Mesendoderm (in vitro differentiated cells): Measurements from ENCODE around the gene SMURF2.

Source experiments
- DNase-seq: peaks from one replicate; pipeline ENCODE4 v3.0.0; 2013
- H2AK5ac ChIP-seq: 2 replicates; pipeline ENCODE4 v1.6.1; 2013; ENCODE audit warnings: low read length, inconsistent platforms
- H2BK120ac ChIP-seq: 2 replicates; pipeline ENCODE4 v1.6.1; 2013; ENCODE audit warnings: low read depth, mild to moderate bottlenecking, low read length, moderate library complexity, mixed read lengths
- H2BK15ac ChIP-seq: replicated peaks from 2 replicates; pipeline ENCODE4 v1.6.1; 2013; ENCODE audit warnings: low read depth, mild to moderate bottlenecking, moderate library complexity
- H2BK5ac ChIP-seq: 2 replicates; pipeline ENCODE4 v1.6.1; 2013; ENCODE audit warnings: low read length, inconsistent platforms
- H3K18ac ChIP-seq: 2 replicates; pipeline ENCODE4 v1.6.1; 2013; ENCODE audit warnings: mild to moderate bottlenecking, low read length, mixed read lengths
- H3K23ac ChIP-seq: one replicate; pipeline ENCODE4 v1.6.1; 2013; ENCODE audit warnings: low read length
- H3K27ac ChIP-seq: 2 replicates; pipeline ENCODE4 v1.5.1; 2013; ENCODE audit warnings: low read depth, mild to moderate bottlenecking, inconsistent platforms, low read length, moderate library complexity
- H3K27me3 ChIP-seq: 2 replicates; pipeline ENCODE4 v1.6.1; 2013; ENCODE audit warnings: low read length, control low read depth, mild to moderate bottlenecking, inconsistent platforms; ENCODE audit not compliant: insufficient read depth, poor library complexity
- H3K36me3 ChIP-seq: 2 replicates; pipeline ENCODE4 v1.6.1; 2013; ENCODE audit warnings: low read length, inconsistent platforms; ENCODE audit not compliant: control insufficient read depth, insufficient read depth
- H3K4ac ChIP-seq: one replicate; pipeline ENCODE4 v1.6.1; 2013; ENCODE audit warnings: low read depth, mild to moderate bottlenecking, low read length, moderate library complexity
- H3K4me1 ChIP-seq: 2 replicates; pipeline ENCODE4 v1.6.1; 2013; ENCODE audit warnings: low read depth, low read length, inconsistent platforms; ENCODE audit not compliant: control insufficient read depth
- H3K4me2 ChIP-seq: 2 replicates; pipeline ENCODE4 v1.6.1; 2013; ENCODE audit warnings: low read length
- H3K4me3 ChIP-seq: 2 replicates; pipeline ENCODE4 v1.5.1; 2013; ENCODE audit warnings: mild to moderate bottlenecking, low read length
- H3K56ac ChIP-seq: one replicate; pipeline ENCODE4 v1.6.1; 2013; ENCODE audit warnings: low read length
- H3K79me1 ChIP-seq: 2 replicates; pipeline ENCODE4 v1.6.1; 2013; ENCODE audit warnings: low read length, inconsistent platforms
- H3K79me2 ChIP-seq: 2 replicates; pipeline ENCODE4 v1.6.1; 2013; ENCODE audit warnings: mild to moderate bottlenecking, low read length; ENCODE audit not compliant: control insufficient read depth, insufficient read depth
- H3K9ac ChIP-seq: 2 replicates; pipeline ENCODE4 v1.6.1; 2013; ENCODE audit warnings: low read length, inconsistent platforms
- H4K5ac ChIP-seq: one replicate; pipeline ENCODE4 v1.6.1; 2013; ENCODE audit warnings: low read length
- H4K8ac ChIP-seq: one replicate; pipeline ENCODE4 v1.6.1; 2013; ENCODE audit warnings: low read depth, mild to moderate bottlenecking, control low read depth, low read length, moderate library complexity
- WGBS: extraction: QIAGEN DNeasy Blood & Tissue Kit; methylation state at CpG from one replicate; pipeline ENCODE4 v1.1.7; 2013; ENCODE audit warnings: low lambda C conversion rate, missing lambda C conversion rate; ENCODE audit not compliant: insufficient coverage; ENCODE audit errors: extremely low coverage; 5-methylcytosine and 5-hydroxymethylcytosine counted together

SMURF2 gene

GRCh38 chr17:64537488-64537887, 124.6 kb downstream of the SMURF2 start:
- no peaks in the 10 kb centered on the region for H3K27me3 ChIP-seq
- no peak overlapping the region for H3K18ac ChIP-seq
- no peak overlapping the region for H3K9ac ChIP-seq
- no peak overlapping the region for H3K4ac ChIP-seq
- H4K8ac ChIP-seq: no peak overlapping the region
- no peak overlapping the region for H3K4me2 ChIP-seq
- no peak overlapping the region for H2AK5ac ChIP-seq
- H3K27ac ChIP-seq: no peak overlapping the region
- no peaks in the 10 kb centered on the region for H3K79me2 ChIP-seq
- no peaks in the 10 kb centered on the region for H3K4me1 ChIP-seq
- H3K23ac ChIP-seq: no peak overlapping the region
- DNase-seq: no peak
- H3K56ac ChIP-seq: no peak overlapping the region
- H3K36me3 ChIP-seq: peaks cover 23% of the 10 kb centered on the region
- no CpG with 5 or more reads among the region's 5 CpGs for WGBS
- H3K79me1 ChIP-seq: peaks cover 2% of the 10 kb centered on the region
- no peak overlapping the region for H3K4me3 ChIP-seq
- H2BK15ac ChIP-seq: no peak overlapping the region
- no peak overlapping the region for H2BK120ac ChIP-seq
- no peak overlapping the region for H4K5ac ChIP-seq
- H2BK5ac ChIP-seq: no peak overlapping the region

GRCh38 chr17:64536913-64537312, 125.2 kb downstream of the SMURF2 start:
- H3K9ac ChIP-seq: no peak overlapping the region
- peaks cover 29% of the 10 kb centered on the region for H3K36me3 ChIP-seq
- H3K23ac ChIP-seq: no peak overlapping the region
- no peaks in the 10 kb centered on the region for H3K79me2 ChIP-seq
- no CpG with 5 or more reads among the region's 2 CpGs for WGBS
- no peak overlapping the region for H2AK5ac ChIP-seq
- peaks cover 2% of the 10 kb centered on the region for H3K79me1 ChIP-seq
- H3K27me3 ChIP-seq: no peaks in the 10 kb centered on the region
- H2BK15ac ChIP-seq: no peak overlapping the region
- H4K5ac ChIP-seq: no peak overlapping the region
- no peak for DNase-seq
- no peak overlapping the region for H3K4me2 ChIP-seq
- no peak overlapping the region for H2BK120ac ChIP-seq
- no peak overlapping the region for H4K8ac ChIP-seq
- H3K18ac ChIP-seq: no peak overlapping the region
- no peak overlapping the region for H3K4me3 ChIP-seq
- no peak overlapping the region for H3K56ac ChIP-seq
- H3K27ac ChIP-seq: no peak overlapping the region
- no peak overlapping the region for H2BK5ac ChIP-seq
- H3K4me1 ChIP-seq: no peaks in the 10 kb centered on the region
- no peak overlapping the region for H3K4ac ChIP-seq

DNA sequence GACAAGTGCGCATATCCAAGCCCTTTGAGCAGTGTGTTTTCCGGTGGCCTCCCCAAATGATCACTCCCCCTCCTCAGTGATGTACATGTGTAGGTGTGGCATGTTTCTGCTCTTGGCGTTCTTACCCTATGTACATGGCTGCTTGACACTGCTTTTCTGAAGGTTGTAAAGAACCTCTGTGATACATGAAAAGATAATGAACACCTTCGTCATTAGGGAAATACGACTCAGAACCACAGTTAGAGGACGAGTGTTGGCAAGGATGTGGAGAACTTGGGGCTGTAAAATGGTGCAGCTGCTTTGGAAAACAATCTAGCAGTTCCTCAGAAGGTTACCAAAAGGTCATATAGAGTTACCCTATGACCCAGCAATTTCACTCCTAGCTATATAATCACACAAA, 126.8 kb downstream of the SMURF2 start:
- Histone ChIP-seq H3K79me2 (no peaks in the 10 kb centered on the region), H2BK5ac (no peak overlapping the region), H3K36me3 (peaks cover 30% of the 10 kb centered on the region), H3K23ac (no peak overlapping the region), H3K18ac (no peak overlapping the region), H3K9ac (no peak overlapping the region), H3K4me1 (no peaks in the 10 kb centered on the region), H3K27me3 (no peaks in the 10 kb centered on the region), H4K5ac (no peak overlapping the region), H3K27ac (no peak overlapping the region), H3K4ac (no peak overlapping the region), H2BK15ac (no peak overlapping the region), H2BK120ac (no peak overlapping the region), H3K4me2 (no peak overlapping the region), H4K8ac (no peak overlapping the region), H3K4me3 (no peak overlapping the region), H3K79me1 (peaks cover 2% of the 10 kb centered on the region), H3K56ac (no peak overlapping the region), H2AK5ac (no peak overlapping the region)
- no CpG with 5 or more reads among the region's 6 CpGs for WGBS
- DNase-seq: no peak

GRCh38 chr17:64534187-64534586, 127.9 kb downstream of the SMURF2 start:
- no peak overlapping the region for H4K5ac ChIP-seq
- H3K79me1 ChIP-seq: peaks cover 2% of the 10 kb centered on the region
- H3K36me3 ChIP-seq: peaks cover 31% of the 10 kb centered on the region
- no peak overlapping the region for H3K9ac ChIP-seq
- no peak overlapping the region for H3K56ac ChIP-seq
- no peak overlapping the region for H3K4me2 ChIP-seq
- H2BK120ac ChIP-seq: no peak overlapping the region
- H3K27ac ChIP-seq: no peak overlapping the region
- H4K8ac ChIP-seq: no peak overlapping the region
- no peaks in the 10 kb centered on the region for H3K79me2 ChIP-seq
- H3K4me3 ChIP-seq: no peak overlapping the region
- no peak overlapping the region for H3K4ac ChIP-seq
- DNase-seq: no peak
- H3K4me1 ChIP-seq: no peaks in the 10 kb centered on the region
- no peak overlapping the region for H2BK5ac ChIP-seq
- no CpG with 5 or more reads among the region's 3 CpGs for WGBS
- H3K27me3 ChIP-seq: no peaks in the 10 kb centered on the region
- no peak overlapping the region for H3K23ac ChIP-seq
- no peak overlapping the region for H2BK15ac ChIP-seq
- no peak overlapping the region for H3K18ac ChIP-seq
- H2AK5ac ChIP-seq: no peak overlapping the region

- H2BK15ac ChIP-seq: no peak overlapping the region
- H2BK120ac ChIP-seq: no peak overlapping the region
- H3K79me1 ChIP-seq: peaks cover 2% of the 10 kb centered on the region
- H3K79me2 ChIP-seq: no peaks in the 10 kb centered on the region
- no peak overlapping the region for H3K4me3 ChIP-seq
- no peak overlapping the region for H3K23ac ChIP-seq
- no peak overlapping the region for H3K56ac ChIP-seq
- H3K4me1 ChIP-seq: no peaks in the 10 kb centered on the region
- no peak overlapping the region for H4K5ac ChIP-seq
- no peak overlapping the region for H2BK5ac ChIP-seq
- peaks cover 31% of the 10 kb centered on the region for H3K36me3 ChIP-seq
- H4K8ac ChIP-seq: no peak overlapping the region
- no peak overlapping the region for H3K4ac ChIP-seq
- H3K27ac ChIP-seq: no peak overlapping the region
- no peak overlapping the region for H3K9ac ChIP-seq
- no CpG with 5 or more reads among the region's 2 CpGs for WGBS
- no peak for DNase-seq
- no peaks in the 10 kb centered on the region for H3K27me3 ChIP-seq
- H3K18ac ChIP-seq: no peak overlapping the region
- H3K4me2 ChIP-seq: no peak overlapping the region
- no peak overlapping the region for H2AK5ac ChIP-seq
Measured at GRCh38 chr17:64533784-64534183, 128.3 kb downstream of the SMURF2 start.

GRCh38 chr17:64532409-64532808, 129.7 kb downstream of the SMURF2 start:
- no peak overlapping the region for H3K23ac ChIP-seq
- H3K56ac ChIP-seq: no peak overlapping the region
- no peak overlapping the region for H3K4me2 ChIP-seq
- H4K8ac ChIP-seq: no peak overlapping the region
- no peak for DNase-seq
- no peak overlapping the region for H2AK5ac ChIP-seq
- no peak overlapping the region for H4K5ac ChIP-seq
- no peak overlapping the region for H2BK5ac ChIP-seq
- H3K4me1 ChIP-seq: no peaks in the 10 kb centered on the region
- H3K4me3 ChIP-seq: no peak overlapping the region
- no peak overlapping the region for H3K18ac ChIP-seq
- no peak overlapping the region for H2BK15ac ChIP-seq
- H3K79me1 ChIP-seq: peaks cover 2% of the 10 kb centered on the region
- peaks cover 27% of the 10 kb centered on the region for H3K36me3 ChIP-seq
- H3K79me2 ChIP-seq: no peaks in the 10 kb centered on the region
- no peak overlapping the region for H3K27ac ChIP-seq
- H2BK120ac ChIP-seq: no peak overlapping the region
- no CpG with 5 or more reads among the region's 5 CpGs for WGBS
- H3K4ac ChIP-seq: no peak overlapping the region
- no peak overlapping the region for H3K9ac ChIP-seq
- no peaks in the 10 kb centered on the region for H3K27me3 ChIP-seq
